Measurements from ENCODE around the gene MYLK2. TPM values are rescaled to one million over a fixed set of nuclear protein-coding genes. Genes with fewer than 3 reads are reported as not detected.

Gene MYLK2
- total RNA-seq, 1 experiment from 2014 or later, result 1.5 TPM

DNA sequence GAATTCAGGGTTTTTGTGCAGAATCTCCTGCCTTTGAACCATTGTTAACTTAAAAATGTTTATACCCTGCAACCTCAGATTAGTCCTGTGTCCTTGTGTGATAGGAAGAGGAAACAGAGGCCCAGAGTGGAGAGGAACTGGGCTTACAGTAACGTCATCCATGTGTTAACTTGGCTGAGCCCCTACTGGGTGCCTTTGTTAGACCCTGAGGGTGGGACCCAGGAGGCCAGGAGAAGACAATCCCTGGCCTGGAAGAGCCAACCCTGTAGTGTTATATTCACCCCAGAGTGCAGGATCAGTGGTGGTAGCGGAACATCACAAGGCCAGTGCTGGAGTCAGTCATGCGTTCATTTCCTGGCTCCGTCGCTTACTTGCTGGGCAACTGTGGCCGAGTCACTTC is 10.6 kb downstream of the MYLK2 start:
- no peak for DNase-seq
- no TSS peak for BruUV-seq (replicated peaks)
- Mint-ChIP-seq H3K4me3 (ENCODE audit: low read depth, unreplicated experiment) (no peak overlapping the region), H3K36me3 (ENCODE audit: insufficient read depth, unreplicated experiment) (peaks cover 8% of the 10 kb centered on the region), H3K9me3 (ENCODE audit: low read depth, unreplicated experiment) (no peaks in the 10 kb centered on the region), H3K27ac (ENCODE audit: unreplicated experiment) (no peak overlapping the region), H3K4me1 (ENCODE audit: low read depth, unreplicated experiment) (no peaks in the 10 kb centered on the region), H3K27me3 (ENCODE audit: unreplicated experiment) (no peaks in the 10 kb centered on the region)
- intact Hi-C loops (cut with micrococcal nuclease; ENCODE audit: unreplicated experiment), result no loop called here
- TF ChIP-seq, protein P1, sequence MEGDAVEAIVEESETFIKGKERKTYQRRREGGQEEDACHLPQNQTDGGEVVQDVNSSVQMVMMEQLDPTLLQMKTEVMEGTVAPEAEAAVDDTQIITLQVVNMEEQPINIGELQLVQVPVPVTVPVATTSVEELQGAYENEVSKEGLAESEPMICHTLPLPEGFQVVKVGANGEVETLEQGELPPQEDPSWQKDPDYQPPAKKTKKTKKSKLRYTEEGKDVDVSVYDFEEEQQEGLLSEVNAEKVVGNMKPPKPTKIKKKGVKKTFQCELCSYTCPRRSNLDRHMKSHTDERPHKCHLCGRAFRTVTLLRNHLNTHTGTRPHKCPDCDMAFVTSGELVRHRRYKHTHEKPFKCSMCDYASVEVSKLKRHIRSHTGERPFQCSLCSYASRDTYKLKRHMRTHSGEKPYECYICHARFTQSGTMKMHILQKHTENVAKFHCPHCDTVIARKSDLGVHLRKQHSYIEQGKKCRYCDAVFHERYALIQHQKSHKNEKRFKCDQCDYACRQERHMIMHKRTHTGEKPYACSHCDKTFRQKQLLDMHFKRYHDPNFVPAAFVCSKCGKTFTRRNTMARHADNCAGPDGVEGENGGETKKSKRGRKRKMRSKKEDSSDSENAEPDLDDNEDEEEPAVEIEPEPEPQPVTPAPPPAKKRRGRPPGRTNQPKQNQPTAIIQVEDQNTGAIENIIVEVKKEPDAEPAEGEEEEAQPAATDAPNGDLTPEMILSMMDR (IDR thresholded peaks at IDR 0.05; ENCODE audit: unreplicated experiment), result no peak
- CTCF ChIA-PET, result interaction anchor here (0.6 to 0.7 kb wide), 2 partner anchors 23 to 50 kb away, joined by 3 read pairs; no protein-coding TSS in a partner anchor

DNA sequence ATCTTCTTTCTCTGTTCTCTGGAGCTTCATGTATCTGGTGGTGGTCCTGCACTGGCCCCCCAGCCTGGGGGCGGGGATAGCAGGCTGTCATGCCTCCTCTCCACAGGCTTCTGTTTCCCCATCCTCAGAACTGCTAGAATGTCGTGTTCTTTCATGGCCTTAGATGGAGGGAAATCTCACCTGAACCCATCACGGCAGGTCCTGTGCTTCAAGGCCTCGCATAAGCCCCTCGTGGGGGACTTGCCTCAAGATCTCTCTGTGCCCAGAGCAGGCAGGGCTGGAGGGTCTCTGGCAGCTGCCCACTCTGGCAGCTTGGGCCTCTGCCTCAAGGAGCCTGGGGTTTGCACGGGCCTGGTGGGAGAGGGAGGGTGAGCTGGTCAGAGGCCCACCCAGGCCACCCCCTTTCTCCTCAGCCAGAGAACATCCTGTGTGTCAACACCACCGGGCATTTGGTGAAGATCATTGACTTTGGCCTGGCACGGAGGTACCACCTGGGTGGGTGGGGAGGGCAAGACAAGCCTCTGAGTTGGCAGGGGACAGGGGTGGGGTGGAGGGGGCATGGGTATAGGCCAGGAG is 11.3 kb downstream of the MYLK2 start:
- Mint-ChIP-seq H3K36me3 (ENCODE audit: insufficient read depth, unreplicated experiment) (peaks cover 8% of the 10 kb centered on the region), H3K27ac (ENCODE audit: unreplicated experiment) (no peak overlapping the region), H3K27me3 (ENCODE audit: unreplicated experiment) (no peaks in the 10 kb centered on the region), H3K9me3 (ENCODE audit: low read depth, unreplicated experiment) (no peaks in the 10 kb centered on the region), H3K4me1 (ENCODE audit: low read depth, unreplicated experiment) (peaks cover 5% of the 10 kb centered on the region), H3K4me3 (ENCODE audit: low read depth, unreplicated experiment) (no peak overlapping the region)
- CTCF ChIA-PET, result interaction anchor here (0.6 to 0.7 kb wide), 3 partner anchors 23 to 59 kb away, joined by 3 read pairs; no protein-coding TSS in a partner anchor
- intact Hi-C loops (cut with micrococcal nuclease; ENCODE audit: unreplicated experiment), result no loop called here
- DNase-seq, result no peak
- BruUV-seq (replicated peaks), result no TSS peak
- TF ChIP-seq, protein P1 (IDR thresholded peaks at IDR 0.05; ENCODE audit: unreplicated experiment), result no peak

DNA sequence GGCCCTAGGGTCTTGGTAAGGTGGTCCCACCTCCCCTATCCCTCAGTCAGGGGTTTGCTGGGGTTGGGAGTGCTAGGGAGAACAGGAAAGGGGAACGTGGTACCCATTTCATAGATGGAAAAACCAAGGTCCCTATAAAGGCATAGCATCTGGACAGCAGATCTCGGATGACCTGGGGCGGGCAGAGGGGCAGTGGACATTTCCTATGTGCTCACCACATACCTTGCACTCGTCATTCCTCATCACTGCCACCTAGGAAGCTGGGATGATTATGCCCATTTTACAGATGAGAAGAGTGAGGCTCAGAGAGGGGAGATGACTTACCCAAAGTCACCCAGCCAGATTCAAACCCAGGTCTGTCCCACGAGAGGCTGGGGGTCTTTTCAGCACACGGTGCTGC is 12.1 kb downstream of the MYLK2 start:
- intact Hi-C loops (cut with micrococcal nuclease; ENCODE audit: unreplicated experiment), result no loop called here
- peaks cover 12% of the 10 kb centered on the region for H3K4me1 Mint-ChIP-seq (ENCODE audit: low read depth, unreplicated experiment)
- H3K27me3 Mint-ChIP-seq (ENCODE audit: unreplicated experiment), result no peaks in the 10 kb centered on the region
- DNase-seq, result no peak
- TF ChIP-seq, protein P1 (IDR thresholded peaks at IDR 0.05; ENCODE audit: unreplicated experiment), result no peak
- H3K27ac Mint-ChIP-seq (ENCODE audit: unreplicated experiment), result no peak overlapping the region
- BruUV-seq (replicated peaks), result no TSS peak
- H3K36me3 Mint-ChIP-seq (ENCODE audit: insufficient read depth, unreplicated experiment), result peaks cover 12% of the 10 kb centered on the region
- no peaks in the 10 kb centered on the region for H3K9me3 Mint-ChIP-seq (ENCODE audit: low read depth, unreplicated experiment)
- H3K4me3 Mint-ChIP-seq (ENCODE audit: low read depth, unreplicated experiment), result no peak overlapping the region
- CTCF ChIA-PET, result interaction anchor here (0.6 kb wide), 1 partner anchor 60 kb away, joined by 3 read pairs; no protein-coding TSS in a partner anchor

DNA sequence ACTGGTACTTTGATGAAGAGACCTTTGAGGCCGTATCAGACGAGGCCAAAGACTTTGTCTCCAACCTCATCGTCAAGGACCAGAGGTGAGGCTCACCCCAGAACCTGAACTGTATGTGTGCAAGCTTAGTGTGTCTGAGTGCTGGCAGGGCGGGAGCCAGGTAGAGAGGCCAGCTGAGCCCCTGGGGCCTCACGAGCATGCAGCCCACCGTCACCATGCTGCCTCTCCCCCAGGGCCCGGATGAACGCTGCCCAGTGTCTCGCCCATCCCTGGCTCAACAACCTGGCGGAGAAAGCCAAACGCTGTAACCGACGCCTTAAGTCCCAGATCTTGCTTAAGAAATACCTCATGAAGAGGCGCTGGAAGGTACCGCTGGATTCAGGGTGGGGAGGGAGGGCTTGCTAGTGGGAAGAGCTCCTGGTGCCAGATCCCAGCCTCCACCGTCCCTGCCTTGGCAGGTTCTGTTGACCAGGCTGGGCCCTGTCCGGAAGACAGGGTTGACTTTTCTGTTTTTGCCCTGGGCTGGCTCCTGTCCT is 12.7 kb downstream of the MYLK2 start:
- Mint-ChIP-seq H3K27ac (ENCODE audit: unreplicated experiment) (no peak overlapping the region), H3K4me3 (ENCODE audit: low read depth, unreplicated experiment) (no peak overlapping the region), H3K36me3 (ENCODE audit: insufficient read depth, unreplicated experiment) (peaks cover 15% of the 10 kb centered on the region), H3K4me1 (ENCODE audit: low read depth, unreplicated experiment) (peaks cover 17% of the 10 kb centered on the region), H3K9me3 (ENCODE audit: low read depth, unreplicated experiment) (no peaks in the 10 kb centered on the region), H3K27me3 (ENCODE audit: unreplicated experiment) (no peaks in the 10 kb centered on the region)
- intact Hi-C loops (cut with micrococcal nuclease; ENCODE audit: unreplicated experiment), result no loop called here
- no TSS peak for BruUV-seq (replicated peaks)
- TF ChIP-seq, protein P1 (IDR thresholded peaks at IDR 0.05; ENCODE audit: unreplicated experiment), result no peak
- CTCF ChIA-PET, result interaction anchor here (0.8 kb wide), 1 partner anchor 112 kb away, joined by 5 read pairs; no protein-coding TSS in a partner anchor
- no peak for DNase-seq
